IPS-15b (cell line): ENCODE results near the gene PDIA5.

Experiments used
- H3K27me3 ChIP-seq: one replicate; pipeline ENCODE4 v1.6.1; 2013; ENCODE audit warnings: low read length; ENCODE audit not compliant: control insufficient read depth, insufficient read depth
- H3K36me3 ChIP-seq: one replicate; pipeline ENCODE4 v1.6.1; 2013; ENCODE audit warnings: low read length; ENCODE audit not compliant: control insufficient read depth, insufficient read depth
- H3K4me1 ChIP-seq: one replicate; pipeline ENCODE4 v1.6.1; 2013; ENCODE audit warnings: mild to moderate bottlenecking, low read length; ENCODE audit not compliant: control insufficient read depth, insufficient read depth
- H3K4me3 ChIP-seq: one replicate; pipeline ENCODE4 v1.5.1; 2013; ENCODE audit warnings: low read depth, low read length
- H3K9ac ChIP-seq: one replicate; pipeline ENCODE4 v1.6.1; 2013; ENCODE audit warnings: low read depth, mild to moderate bottlenecking, low read length
- H3K9me3 ChIP-seq: one replicate; pipeline ENCODE4 v1.6.1; 2013; ENCODE audit warnings: mild to moderate bottlenecking, low read length; ENCODE audit not compliant: control insufficient read depth, insufficient read depth

Gene PDIA5

GRCh38 chr3:123126653-123127052 is 59.8 kb downstream of the PDIA5 start:
- H3K27me3 ChIP-seq = no peaks in the 10 kb centered on the region
- H3K9ac ChIP-seq = no peak overlapping the region
- no peaks in the 10 kb centered on the region for H3K9me3 ChIP-seq
- H3K36me3 ChIP-seq = peaks cover 47% of the 10 kb centered on the region
- no peaks in the 10 kb centered on the region for H3K4me1 ChIP-seq
- no peak overlapping the region for H3K4me3 ChIP-seq

GRCh38 chr3:123129092-123129491 is 62.3 kb downstream of the PDIA5 start:
- Histone ChIP-seq H3K36me3 (peaks cover 46% of the 10 kb centered on the region), H3K9ac (no peak overlapping the region), H3K9me3 (no peaks in the 10 kb centered on the region), H3K4me3 (no peak overlapping the region), H3K27me3 (no peaks in the 10 kb centered on the region), H3K4me1 (no peaks in the 10 kb centered on the region)

GRCh38 chr3:123129532-123129931 is 62.7 kb downstream of the PDIA5 start:
- Histone ChIP-seq H3K36me3 (peaks cover 50% of the 10 kb centered on the region), H3K27me3 (no peaks in the 10 kb centered on the region), H3K4me3 (no peak overlapping the region), H3K4me1 (no peaks in the 10 kb centered on the region), H3K9ac (no peak overlapping the region), H3K9me3 (no peaks in the 10 kb centered on the region)

- H3K9me3 ChIP-seq = no peaks in the 10 kb centered on the region
- no peak overlapping the region for H3K4me3 ChIP-seq
- H3K27me3 ChIP-seq = no peaks in the 10 kb centered on the region
- H3K4me1 ChIP-seq = no peaks in the 10 kb centered on the region
- no peak overlapping the region for H3K9ac ChIP-seq
- H3K36me3 ChIP-seq = peaks cover 50% of the 10 kb centered on the region
Observed at GRCh38 chr3:123130079-123130750, 63.4 kb downstream of the PDIA5 start.

GRCh38 chr3:123134671-123135070 is 67.8 kb downstream of the PDIA5 start:
- Histone ChIP-seq H3K27me3 (no peaks in the 10 kb centered on the region), H3K9me3 (no peaks in the 10 kb centered on the region), H3K36me3 (peaks cover 39% of the 10 kb centered on the region), H3K9ac (no peak overlapping the region), H3K4me3 (no peak overlapping the region), H3K4me1 (peaks cover 8% of the 10 kb centered on the region)

GRCh38 chr3:123137001-123137400 is 70.2 kb downstream of the PDIA5 start:
- Histone ChIP-seq H3K4me3 (no peak overlapping the region), H3K27me3 (no peaks in the 10 kb centered on the region), H3K9ac (no peak overlapping the region), H3K36me3 (peaks cover 21% of the 10 kb centered on the region), H3K9me3 (no peaks in the 10 kb centered on the region), H3K4me1 (peaks cover 12% of the 10 kb centered on the region)

GRCh38 chr3:123138839-123139444 is 72.1 kb downstream of the PDIA5 start:
- H3K9ac ChIP-seq = no peak overlapping the region
- H3K4me3 ChIP-seq = no peak overlapping the region
- no peaks in the 10 kb centered on the region for H3K9me3 ChIP-seq
- peaks cover 19% of the 10 kb centered on the region for H3K4me1 ChIP-seq
- no peaks in the 10 kb centered on the region for H3K27me3 ChIP-seq
- peaks cover 12% of the 10 kb centered on the region for H3K36me3 ChIP-seq

- H3K27me3 ChIP-seq = no peaks in the 10 kb centered on the region
- H3K36me3 ChIP-seq = peaks cover 6% of the 10 kb centered on the region
- peaks cover 23% of the 10 kb centered on the region for H3K4me1 ChIP-seq
Observed at GRCh38 chr3:123139522-123139921, 72.7 kb downstream of the PDIA5 start.

GRCh38 chr3:123140550-123140949 is 73.7 kb downstream of the PDIA5 start:
- no peak overlapping the region for H3K9ac ChIP-seq
- peaks cover 10% of the 10 kb centered on the region for H3K36me3 ChIP-seq
- no peak overlapping the region for H3K4me3 ChIP-seq

More at GRCh38 chr3:123139522-123139921, 72.7 kb downstream of the PDIA5 start:
- Histone ChIP-seq H3K9me3 (no peaks in the 10 kb centered on the region), H3K9ac (no peak overlapping the region), H3K4me3 (no peak overlapping the region)

GRCh38 chr3:123141276-123141675 is 74.5 kb downstream of the PDIA5 start:
- peaks cover 17% of the 10 kb centered on the region for H3K36me3 ChIP-seq
- H3K27me3 ChIP-seq = no peaks in the 10 kb centered on the region
- no peaks in the 10 kb centered on the region for H3K9me3 ChIP-seq
- no peak overlapping the region for H3K9ac ChIP-seq
- peaks cover 23% of the 10 kb centered on the region for H3K4me1 ChIP-seq
- H3K4me3 ChIP-seq = no peak overlapping the region

More at GRCh38 chr3:123140550-123140949, 73.7 kb downstream of the PDIA5 start:
- no peaks in the 10 kb centered on the region for H3K9me3 ChIP-seq
- no peaks in the 10 kb centered on the region for H3K27me3 ChIP-seq
- peaks cover 23% of the 10 kb centered on the region for H3K4me1 ChIP-seq

GRCh38 chr3:123143669-123144411 is 77.0 kb downstream of the PDIA5 start:
- Histone ChIP-seq H3K4me1 (peaks cover 14% of the 10 kb centered on the region), H3K9me3 (no peaks in the 10 kb centered on the region), H3K9ac (no peak overlapping the region), H3K27me3 (no peaks in the 10 kb centered on the region), H3K36me3 (peaks cover 28% of the 10 kb centered on the region), H3K4me3 (peak overlapping the region; percentile 1)
